Measurements from ENCODE around the gene ANAPC15.

DNA sequence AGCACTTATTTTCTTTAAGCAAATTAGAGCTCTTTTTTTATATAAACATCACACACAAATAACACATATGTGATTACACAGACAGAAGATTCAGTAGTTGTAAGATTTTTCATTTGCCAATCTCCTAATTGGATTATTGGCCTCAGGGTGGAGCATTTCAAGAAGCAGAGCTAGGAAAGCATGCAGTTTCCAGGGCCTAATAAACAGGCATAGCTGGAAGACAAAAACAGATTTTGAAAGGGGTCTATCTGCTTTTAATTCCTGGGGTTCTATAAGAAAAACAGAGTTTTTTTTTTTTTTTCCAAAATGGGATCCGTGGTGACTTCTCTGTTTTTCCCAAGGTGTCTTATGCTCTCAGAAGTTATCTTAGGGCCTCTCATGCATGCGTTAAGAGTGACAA is 15.4 kb upstream of the ANAPC15 start:
- TF ChIP-seq, protein P1, sequence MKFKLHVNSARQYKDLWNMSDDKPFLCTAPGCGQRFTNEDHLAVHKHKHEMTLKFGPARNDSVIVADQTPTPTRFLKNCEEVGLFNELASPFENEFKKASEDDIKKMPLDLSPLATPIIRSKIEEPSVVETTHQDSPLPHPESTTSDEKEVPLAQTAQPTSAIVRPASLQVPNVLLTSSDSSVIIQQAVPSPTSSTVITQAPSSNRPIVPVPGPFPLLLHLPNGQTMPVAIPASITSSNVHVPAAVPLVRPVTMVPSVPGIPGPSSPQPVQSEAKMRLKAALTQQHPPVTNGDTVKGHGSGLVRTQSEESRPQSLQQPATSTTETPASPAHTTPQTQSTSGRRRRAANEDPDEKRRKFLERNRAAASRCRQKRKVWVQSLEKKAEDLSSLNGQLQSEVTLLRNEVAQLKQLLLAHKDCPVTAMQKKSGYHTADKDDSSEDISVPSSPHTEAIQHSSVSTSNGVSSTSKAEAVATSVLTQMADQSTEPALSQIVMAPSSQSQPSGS (CRISPR knock-in tag; IDR thresholded peaks at IDR 0.05), result no peak
- TF ChIP-seq ATF7-NPFF (CRISPR knock-in tag; IDR thresholded peaks at IDR 0.05; ENCODE audit: low read depth) (no peak), ATF7 (IDR thresholded peaks at IDR 0.05) (no peak), ATF7 (CRISPR knock-in tag; IDR thresholded peaks at IDR 0.05) (no peak), CBFB (CRISPR knock-in tag; IDR thresholded peaks at IDR 0.05) (no peak), ZIK1 (CRISPR knock-in tag; IDR thresholded peaks at IDR 0.05; ENCODE audit: borderline replicate concordance, low read depth) (no peak), GABPA (IDR thresholded peaks at IDR 0.05; ENCODE audit: low read depth, low read length) (no peak), GABPA (CRISPR knock-in tag; IDR thresholded peaks at IDR 0.05; ENCODE audit: low read depth) (no peak), ZBTB49 (CRISPR knock-in tag; IDR thresholded peaks at IDR 0.05; ENCODE audit: borderline replicate concordance) (no peak)
- TF ChIP-seq, protein P2, sequence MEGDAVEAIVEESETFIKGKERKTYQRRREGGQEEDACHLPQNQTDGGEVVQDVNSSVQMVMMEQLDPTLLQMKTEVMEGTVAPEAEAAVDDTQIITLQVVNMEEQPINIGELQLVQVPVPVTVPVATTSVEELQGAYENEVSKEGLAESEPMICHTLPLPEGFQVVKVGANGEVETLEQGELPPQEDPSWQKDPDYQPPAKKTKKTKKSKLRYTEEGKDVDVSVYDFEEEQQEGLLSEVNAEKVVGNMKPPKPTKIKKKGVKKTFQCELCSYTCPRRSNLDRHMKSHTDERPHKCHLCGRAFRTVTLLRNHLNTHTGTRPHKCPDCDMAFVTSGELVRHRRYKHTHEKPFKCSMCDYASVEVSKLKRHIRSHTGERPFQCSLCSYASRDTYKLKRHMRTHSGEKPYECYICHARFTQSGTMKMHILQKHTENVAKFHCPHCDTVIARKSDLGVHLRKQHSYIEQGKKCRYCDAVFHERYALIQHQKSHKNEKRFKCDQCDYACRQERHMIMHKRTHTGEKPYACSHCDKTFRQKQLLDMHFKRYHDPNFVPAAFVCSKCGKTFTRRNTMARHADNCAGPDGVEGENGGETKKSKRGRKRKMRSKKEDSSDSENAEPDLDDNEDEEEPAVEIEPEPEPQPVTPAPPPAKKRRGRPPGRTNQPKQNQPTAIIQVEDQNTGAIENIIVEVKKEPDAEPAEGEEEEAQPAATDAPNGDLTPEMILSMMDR (CRISPR knock-in tag; IDR thresholded peaks at IDR 0.05), result no peak
